Measurements from ENCODE around the gene SPDYE4. TPM values are rescaled to one million over a fixed set of nuclear protein-coding genes. Genes with fewer than 3 reads are reported as not detected.
"Not testable (repeated sequence)": the region's sequence is repeated elsewhere in the genome, so short reads cannot be mapped to it uniquely, and the experiment has no call there.

Gene SPDYE4, protein sequence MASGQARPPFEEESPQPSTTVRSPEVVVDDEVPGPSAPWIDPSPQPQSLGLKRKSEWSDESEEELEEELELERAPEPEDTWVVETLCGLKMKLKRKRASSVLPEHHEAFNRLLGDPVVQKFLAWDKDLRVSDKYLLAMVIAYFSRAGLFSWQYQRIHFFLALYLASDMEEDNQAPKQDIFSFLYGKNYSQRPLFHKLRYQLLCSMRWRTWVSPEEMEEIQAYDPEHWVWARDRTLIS
- total RNA-seq: not detected in 2 replicates

DNA sequence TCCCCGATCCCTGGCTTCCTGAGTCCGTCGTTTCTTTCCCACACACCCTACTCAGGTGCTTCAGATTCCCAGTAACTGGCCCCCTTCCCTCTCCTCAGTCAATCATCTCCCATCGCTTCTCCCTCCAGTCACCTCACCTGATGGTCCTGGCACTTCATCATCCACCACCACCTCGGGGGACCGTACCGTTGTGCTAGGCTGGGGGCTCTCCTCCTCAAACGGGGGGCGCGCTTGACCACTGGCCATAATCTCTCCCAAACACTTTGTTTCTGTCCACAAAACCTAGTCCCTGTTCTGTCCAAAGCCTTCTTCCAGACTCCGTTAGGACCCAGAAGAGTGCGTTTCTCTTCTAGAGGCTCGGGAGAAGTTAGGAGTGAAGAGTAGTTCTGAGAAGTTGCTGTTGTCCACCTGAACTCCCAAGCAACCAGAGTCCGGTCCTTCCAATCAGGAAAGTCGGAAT lies at the start of gene SPDYE4:
Gene SPDYE4, minus strand, starts transcription at position 410 of the 460 bp plus-strand sequence. Its CDS starts 164 bp downstream, at position 246.
- DNase-seq (ENCODE audit: low read depth in 2 of 2): no peak

DNA sequence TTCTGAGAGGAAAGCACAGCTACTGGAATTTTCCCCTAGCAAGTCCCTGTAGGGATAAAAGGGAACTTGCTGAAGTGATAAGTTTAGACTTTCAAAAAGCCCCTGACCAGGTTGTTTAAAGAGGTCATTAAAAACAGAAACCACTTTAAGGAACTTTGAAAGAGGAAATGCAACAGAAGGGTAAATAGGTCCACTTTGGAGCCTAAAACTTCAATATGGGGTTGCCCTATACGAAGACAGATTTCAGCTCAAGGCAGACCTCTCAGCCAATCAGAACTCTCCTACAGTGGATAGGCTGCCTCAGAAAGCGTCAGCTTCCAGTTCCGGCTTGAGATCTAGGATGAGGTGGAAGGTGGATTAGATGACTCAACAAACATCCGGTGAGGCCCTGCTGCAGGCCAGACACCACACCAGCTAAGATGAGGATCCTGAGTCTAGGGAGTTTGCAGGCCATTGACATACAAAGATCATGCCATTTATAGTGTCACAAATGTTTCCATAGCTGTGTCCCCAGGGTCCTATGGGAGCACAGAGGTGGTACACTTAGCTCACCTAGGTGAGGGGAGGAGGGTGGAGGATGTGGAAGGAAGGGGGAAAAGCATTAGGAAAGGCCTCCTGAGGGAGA lies 48.7 kb upstream of the SPDYE4 start:
- no peak for DNase-seq (ENCODE audit: low read depth in 2 of 2)

DNA sequence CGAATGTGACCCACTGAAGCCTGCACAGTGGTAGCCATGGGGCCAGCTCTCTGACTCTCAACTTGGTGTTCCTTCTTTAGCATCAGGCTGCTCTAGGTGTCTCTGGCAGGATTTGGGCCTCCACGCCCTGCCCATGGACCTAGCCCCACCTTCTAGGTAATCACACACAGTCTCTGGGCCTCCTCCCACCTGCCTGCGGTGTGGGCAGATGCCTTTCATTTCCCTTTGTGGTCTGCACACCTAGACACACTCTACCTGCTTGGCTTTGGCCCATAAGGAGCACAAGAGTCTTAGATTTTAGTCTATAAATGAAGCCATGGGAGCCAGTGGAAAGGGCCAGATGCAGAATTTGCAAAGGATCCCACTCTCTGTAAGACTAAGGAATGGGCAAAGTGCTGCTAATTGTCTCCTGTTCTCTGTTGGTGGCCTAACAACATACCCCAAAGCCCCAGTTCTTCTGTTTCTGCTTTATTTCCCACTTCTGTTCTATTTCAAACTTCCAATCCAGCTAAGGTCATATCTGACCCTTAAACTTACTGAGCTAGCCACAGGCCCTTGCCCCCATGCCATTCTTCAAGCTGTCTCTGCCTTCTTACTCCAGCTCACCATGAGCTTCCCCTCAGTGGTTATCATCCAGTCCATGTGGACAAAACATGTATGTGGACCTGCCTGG lies 48.0 kb upstream of the SPDYE4 start:
- DNase-seq (ENCODE audit: low read depth in 2 of 2): no peak

DNA sequence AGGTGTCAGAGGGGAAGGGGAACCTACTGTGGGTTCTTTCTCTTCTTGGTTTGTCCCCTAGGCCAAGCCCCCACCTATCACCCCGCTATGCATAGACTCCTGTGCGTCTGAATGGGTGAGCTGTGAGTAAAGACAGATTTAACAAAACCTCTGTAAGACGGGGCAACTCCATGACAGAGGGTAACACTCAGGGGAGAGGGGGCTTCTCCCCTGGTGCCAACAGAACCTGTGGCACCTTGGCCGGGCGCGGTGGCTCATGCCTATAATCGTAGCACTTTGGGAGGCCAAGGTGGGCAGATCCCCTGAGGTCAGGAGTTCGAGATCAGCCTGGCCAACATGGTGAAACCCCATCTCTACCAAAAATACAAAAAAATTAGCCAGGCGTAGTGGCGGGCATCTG lies 47.0 kb upstream of the SPDYE4 start:
- DNase-seq (ENCODE audit: low read depth in 2 of 2): not testable (repeated sequence)

DNA sequence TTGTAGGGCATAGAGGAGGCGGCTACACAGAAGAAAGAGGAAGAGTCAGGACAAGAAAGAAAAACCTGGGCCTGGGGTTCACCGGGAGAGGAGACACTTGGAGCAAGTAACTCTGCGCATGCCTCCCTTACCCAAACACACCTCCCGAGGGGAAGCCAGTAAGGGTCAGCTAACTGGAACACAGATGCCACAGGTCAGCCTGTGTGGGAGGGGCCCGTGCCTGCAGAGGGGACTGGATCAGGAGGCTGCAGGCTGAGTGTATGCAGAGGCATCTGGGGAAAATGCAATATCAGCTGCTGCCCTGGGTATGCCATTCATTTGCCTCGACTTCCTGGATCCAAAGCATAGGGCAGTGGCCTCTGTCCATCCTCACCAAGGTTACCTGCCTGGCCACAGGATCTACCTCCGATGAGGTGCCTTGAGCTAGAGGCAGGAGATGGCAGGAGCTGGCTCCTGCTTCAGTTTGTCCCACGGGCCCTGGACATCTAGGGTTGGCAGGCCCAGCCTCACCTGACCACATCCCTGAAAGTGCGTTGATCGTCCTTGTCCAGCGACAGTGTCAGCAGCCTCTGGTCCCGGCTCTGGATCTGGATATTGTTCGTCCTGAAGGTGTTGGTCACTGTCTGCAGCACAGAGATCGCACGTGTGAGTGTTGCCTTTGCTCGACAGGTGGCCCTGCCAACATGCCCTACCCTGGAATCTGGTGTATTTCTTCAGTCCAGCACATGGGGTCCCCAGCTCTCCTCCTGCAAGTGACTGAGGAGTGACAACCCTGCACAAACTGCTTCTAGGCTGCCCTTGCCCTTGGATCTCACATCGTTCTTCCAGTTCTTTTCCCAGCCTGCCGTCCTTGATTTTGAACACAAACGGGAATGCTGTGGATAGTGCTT lies 45.4 kb upstream of the SPDYE4 start:
- no peak for DNase-seq (ENCODE audit: low read depth in 2 of 2)

DNA sequence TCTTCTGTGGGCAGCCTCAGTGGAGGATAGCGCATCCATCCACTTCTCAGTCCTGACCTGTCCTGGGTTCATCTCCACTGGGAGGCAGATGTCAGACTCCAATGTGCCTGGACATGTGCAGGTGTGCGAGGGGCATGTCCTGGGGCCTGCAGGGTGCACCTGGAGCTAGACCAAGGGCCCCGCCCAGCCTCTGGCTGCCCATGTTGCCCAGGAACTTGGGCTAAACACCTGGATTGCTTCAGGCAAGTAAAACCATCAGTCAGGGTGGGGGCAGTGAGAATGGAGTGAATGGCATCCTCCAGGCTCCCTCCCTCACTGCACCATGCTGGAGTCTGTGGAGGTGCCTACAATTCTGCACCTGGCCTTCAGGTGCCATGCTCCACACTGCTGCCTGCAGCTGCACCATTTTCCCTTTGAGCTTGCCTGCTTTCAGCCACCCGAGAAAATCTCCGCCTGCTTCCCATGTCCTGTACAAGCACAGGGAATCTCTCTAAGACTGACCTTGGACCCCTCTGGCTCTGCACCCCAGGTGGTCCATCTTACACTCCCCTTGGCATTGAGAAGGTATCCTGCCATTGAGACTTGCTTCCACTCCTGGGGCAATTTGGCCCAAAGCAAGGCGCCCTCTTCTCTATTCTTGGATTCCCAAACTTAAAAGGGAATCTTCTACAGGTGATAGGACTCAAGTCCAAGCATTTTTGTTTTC lies 42.9 kb upstream of the SPDYE4 start:
- no peak for DNase-seq (ENCODE audit: low read depth in 2 of 2)

DNA sequence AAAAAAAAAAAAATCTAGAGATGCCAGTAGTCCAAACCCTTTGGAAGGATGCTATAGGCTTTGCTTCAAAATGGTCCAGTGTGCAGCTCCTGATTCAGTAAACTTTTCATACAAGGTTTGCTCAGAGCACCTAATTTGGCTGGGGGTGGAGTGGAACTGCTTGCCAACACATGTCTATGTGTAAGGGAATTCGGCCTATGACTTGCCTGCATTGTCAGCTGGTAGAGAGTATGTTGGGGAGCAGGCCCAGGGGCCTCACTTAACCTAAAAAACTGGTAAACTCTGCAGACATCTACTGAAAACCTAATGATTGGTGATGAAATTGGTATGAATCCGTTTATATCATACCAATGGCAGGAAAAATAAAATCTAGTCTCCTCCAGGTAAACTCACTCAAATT lies 42.3 kb upstream of the SPDYE4 start:
- no peak for DNase-seq (ENCODE audit: low read depth in 2 of 2)

DNA sequence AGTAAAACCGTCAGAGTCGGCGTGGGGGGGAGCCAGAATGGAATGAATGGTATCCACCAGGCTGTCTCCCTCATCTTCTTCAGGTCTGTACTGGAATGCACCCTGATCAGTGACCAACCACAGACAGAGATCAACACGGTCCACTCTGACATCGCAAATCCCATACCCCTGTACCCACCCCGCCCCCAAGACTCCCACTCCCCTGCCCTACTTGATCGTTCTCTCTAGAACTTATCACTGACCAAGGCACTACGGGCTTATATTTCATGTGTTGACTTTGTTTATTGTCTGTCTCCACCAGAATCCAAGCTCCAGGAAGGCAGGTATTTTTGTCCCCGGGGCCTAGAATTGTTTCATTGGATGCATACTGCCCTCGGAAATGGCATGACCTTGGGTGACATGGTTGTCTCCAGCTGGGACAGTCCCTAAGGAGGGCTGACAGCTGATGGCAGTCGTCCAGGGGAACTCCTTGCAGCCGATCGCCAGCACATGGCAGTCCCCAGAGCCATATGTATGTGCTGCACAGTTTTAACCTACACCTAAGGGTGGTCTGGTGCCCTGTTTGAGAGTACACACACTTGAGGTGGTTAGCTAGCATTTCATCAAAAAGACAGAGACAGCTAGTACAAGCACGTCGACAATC lies 41.3 kb upstream of the SPDYE4 start:
- no peak for DNase-seq (ENCODE audit: low read depth in 2 of 2)

DNA sequence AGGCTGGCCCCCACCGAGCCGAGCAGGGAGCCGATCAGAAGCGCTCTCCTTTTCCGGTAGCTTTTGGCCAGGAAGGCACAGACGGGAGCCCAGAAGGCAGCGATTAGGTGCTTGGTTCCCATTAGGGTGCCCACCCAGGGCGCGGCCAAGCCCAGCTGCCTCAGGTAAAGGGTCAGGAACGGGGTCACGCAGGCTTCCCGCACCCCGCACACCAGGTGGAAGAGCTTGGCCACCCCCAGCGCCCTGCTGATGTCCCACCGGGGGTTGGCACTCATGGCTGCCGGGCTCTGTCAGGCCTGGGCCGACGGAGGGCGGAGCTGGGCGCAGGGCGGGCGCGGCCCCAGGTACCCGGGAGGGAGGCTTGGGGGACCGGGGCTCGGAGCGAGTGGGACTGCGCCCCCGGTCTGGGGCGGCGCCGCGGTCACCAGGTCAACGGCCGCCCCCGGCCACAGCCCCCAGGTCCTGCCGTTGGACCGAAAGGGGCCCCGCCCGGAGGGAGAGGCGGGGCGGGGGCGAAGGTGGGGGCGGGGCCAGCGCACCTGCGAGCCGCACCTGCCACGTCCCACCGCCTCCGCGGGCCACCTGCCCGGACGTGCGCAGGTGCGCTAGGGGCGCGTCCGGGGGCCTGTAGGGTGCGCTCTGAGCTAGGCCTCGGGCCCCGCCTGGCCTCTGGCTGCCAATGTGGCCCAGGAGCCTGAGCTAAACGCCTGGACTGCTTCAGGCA lies 40.7 kb upstream of the SPDYE4 start, which contains the start of gene MFSD6L:
Gene MFSD6L, minus strand, starts transcription at position 520 of the 724 bp plus-strand sequence. Its CDS starts 245 bp downstream, at position 275.
- no peak for DNase-seq (ENCODE audit: low read depth in 2 of 2)

DNA sequence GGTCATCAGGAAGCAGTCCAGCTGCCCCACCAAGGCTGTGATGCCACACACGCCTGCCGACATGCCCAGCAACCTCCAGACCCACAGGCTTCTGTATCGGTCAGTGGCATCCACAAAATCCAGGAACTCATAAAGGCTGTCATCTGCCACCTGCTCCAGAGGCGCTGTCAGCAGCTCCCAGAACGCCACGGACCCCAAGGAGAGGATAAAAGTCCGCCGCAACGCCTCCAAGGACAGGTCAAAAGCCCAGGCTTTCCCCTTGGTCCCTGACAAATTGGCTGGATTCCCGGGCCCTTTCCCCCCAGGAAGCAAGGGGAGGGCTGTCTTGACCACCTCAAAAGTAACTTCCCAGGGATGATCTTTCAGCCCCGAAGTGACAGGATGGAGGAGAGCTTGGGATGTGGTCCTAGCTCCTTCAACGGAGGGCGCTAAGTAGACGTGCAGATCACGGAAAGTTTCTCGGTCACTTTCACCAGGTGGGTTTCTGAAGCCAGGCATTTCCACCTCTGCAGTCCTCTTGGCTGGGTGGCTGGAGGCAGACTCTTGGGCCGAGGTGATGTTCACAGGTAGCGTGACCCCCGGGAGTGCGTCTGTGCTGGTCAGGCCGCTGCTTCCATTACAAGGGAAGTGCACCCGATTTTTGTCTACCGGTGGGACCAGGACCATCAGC lies 40.0 kb upstream of the SPDYE4 start:
- no peak for DNase-seq (ENCODE audit: low read depth in 2 of 2)

DNA sequence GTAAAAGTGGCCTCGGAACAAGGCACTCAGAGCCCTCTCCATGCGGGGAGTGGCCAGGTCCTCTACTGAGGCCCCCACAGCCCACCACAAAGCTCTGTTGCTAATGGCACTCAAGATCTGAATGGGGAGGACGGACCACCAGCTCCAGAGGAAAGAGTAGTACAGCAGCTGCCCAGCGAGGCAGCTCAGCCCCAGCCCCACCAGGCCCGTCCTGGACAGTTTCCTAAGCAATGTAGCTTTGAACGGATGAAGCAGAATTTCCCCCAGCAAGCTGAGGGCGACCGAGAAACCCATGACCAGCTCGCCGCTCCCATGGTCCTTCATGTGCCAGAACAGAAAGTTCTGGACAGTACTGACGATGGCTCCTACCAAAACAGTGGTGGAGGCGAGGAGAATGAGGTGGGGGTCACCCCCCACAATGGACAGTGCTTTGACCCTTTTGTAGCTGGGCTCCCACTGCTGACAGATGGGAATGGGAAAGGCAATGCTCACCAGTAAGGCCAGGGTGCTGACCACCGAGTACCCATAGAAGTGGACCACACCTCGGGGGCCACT lies 39.4 kb upstream of the SPDYE4 start:
- no peak for DNase-seq (ENCODE audit: low read depth in 2 of 2)

DNA sequence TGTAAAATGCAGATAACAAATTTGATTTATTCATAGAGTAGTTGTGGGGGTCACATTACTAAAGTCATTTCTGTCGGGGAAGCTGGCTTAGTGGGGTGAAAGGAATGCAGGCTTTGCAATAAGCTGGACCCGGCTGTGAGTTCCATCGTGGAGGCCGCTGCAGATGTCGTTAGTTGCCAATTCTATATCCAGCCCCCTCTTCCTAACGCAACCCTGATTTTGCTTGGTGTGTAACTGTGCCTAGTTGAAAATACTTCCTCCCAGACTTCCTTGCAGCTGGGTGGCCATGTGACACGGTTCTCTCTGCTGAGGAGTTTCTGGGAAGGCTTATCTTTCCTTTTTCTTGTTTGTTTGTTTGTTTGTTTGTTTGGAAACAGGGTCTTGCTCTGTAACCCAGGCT lies 36.3 kb upstream of the SPDYE4 start:
- DNase-seq (ENCODE audit: low read depth in 2 of 2): no peak

DNA sequence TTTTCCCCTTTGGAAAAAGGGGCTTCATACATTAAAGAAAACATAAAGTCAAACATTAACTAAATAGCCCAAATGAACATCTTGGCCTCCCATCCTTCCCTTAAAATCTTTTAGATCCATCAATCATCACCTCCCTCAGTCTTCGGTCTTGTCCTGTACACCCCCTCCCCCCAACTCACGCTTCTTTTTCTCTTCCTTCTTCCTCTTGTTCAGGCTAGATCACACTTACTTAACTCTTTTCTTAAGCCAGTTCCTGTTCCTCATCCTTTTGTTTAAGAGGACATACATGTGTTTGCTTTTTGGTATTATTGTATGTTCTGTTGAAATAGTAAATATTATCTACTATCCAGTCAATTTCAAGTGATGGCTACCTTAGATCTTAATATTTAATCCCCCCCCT lies 35.3 kb upstream of the SPDYE4 start:
- no peak for DNase-seq (ENCODE audit: low read depth in 2 of 2)

DNA sequence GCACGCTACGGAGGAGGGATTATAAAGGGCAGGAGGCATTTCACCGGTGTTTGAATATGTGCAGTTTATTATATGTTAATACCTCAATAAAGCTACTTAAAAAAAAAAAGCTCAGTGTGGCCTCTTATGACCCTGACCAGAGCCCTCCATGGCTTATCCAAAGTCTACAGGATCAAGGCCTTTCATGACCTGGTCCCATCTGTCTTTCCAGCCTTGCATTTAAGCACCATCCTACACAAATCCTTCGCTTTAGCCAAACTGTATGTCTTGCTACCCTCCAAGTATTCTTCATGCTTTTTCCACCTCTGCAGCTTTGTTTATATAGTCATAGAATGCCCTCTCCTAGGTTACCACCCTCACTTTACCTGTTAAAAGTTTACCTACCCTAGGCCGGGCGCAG lies 34.3 kb upstream of the SPDYE4 start:
- DNase-seq (ENCODE audit: low read depth in 2 of 2): no peak

DNA sequence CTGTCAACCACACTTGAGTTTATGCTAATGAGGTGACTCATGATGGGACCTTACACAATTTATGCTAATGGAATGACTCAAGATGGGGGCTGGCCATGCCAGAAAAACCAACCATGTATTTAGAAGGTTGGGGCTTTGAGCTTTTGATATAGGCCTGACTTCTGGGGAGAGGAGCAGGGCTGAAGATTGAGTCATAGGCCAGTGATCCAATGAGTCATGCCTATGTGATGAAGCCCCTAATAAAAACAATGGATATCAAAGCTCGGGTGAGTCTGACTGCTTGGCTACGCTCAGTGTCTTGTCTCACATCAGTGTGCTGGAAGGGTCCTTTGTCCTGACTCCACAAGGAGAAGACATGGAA lies 33.5 kb upstream of the SPDYE4 start:
- peak in 1 of 2 donors; percentile 12 for DNase-seq (ENCODE audit: low read depth in 2 of 2)

DNA sequence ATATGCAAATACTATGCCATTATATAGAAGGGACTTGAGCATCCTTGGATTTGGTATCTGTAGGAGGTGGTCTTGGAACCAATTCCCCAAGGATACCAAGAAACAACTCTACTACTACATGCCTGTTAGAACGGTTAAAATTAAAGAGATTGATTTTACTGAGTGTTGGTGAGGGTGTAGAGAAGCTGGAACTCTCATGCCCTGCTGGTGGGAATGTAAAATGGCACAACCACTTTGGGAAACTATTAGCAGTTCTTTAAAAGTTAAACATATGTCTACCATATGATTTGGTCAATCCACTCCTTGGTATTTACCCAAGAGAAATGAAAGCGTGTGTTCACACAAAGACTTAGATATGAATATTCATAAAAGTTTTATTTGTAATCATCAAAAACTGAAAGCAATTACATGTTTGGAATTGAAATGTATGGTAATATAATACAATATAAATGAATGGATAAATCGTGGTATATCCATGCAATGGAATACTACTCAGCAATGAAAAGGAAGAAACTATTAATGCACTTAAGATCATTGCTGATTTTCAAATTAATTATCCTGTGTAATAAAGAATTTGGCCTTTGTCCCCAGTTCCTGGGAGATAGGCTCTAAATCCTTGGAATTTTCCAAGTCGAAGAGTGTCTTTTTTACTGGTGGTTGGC lies 33.0 kb upstream of the SPDYE4 start:
- DNase-seq (ENCODE audit: low read depth in 2 of 2): no peak

DNA sequence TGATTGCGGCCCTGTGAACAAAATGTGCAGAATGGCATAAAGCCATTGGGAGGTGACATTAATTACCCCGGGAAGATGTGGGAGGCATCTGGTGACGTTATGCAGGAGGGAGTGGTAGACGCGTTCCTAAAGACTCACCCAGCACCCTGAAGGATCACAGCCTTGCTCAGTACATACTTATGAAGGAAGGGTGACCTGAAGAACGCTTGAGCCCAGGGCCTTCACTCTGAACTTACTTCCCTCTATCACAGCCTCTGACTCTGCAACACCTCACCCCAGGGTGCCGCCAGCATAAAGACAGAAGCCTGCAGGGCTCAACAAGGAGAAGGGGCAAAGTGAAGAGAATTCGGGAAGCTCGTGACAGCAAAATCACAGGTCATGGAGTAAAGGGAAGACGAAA lies 31.4 kb upstream of the SPDYE4 start:
- no peak for DNase-seq (ENCODE audit: low read depth in 2 of 2)

DNA sequence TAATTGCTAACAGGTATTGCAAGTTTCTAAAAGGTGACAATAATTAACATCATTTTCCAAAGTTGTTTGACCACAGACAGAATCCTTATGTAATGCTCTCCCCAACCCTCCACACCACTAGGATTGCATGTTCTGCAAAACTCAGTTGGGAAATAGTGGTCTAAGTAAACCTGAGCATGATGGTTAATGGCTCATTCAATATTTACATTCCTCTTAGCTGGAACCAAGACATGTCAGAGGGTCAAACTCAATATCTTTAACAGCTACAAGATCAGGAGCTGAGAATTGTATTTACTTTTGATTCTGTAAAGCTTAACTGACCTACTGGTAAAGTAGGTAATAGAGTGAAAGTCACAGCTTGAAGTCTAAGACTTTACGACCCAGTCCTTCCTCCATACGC lies 30.7 kb upstream of the SPDYE4 start:
- DNase-seq (ENCODE audit: low read depth in 2 of 2): no peak

Data from lung microvascular endothelial cell (primary cell).